A549 (cell line): ENCODE measurements around the gene EXOC4. TPM values are rescaled to one million over a fixed set of nuclear protein-coding genes. Genes with fewer than 3 reads are reported as not detected.

ENCODE experiments used
- ATAC-seq, 2 experiments: fragments of 200-7000 bp in 1 of 2; fragments of >200 bp in 1 of 2; cut with Nextera tagmentation in 1 of 2; cut with Tn5 transposase in 1 of 2; 3 replicates each; pipeline versions ENCODE4 v1.8.0 to v1.9.1; 2018 to 2020; ENCODE audit warnings: mild to moderate bottlenecking in 1 of 2, moderate library complexity in 1 of 2
- CTCF ChIA-PET: fragments of 300-600 bp; sonication (Branson Sonifier 250); formaldehyde crosslinking; extraction: SDS; loops from one replicate; lab custom pipeline; 2021; ENCODE audit warnings: antibody characterized with exemption, inconsistent platforms; lab: Yijun Ruan, JAX
- POLR2A ChIA-PET: fragments of 350-600 bp; formaldehyde crosslinking; extraction: SDS; loops from one replicate; lab custom pipeline; 2021; ENCODE audit warnings: antibody characterized with exemption, inconsistent platforms; lab: Yijun Ruan, JAX
- DNase-seq, 2 experiments: peaks; one replicate each; pipeline versions ENCODE4 v3.0.0 to v3.0.0-alpha.2; 2011 to 2016; ENCODE audit warnings: low read depth in 1 of 2, low spot score in 1 of 2
- FAIRE-seq: peaks from 2 replicates; lab custom pipeline; 2011; peaks lifted over from hg19 to GRCh38; lab: Jason Lieb, UNC
- H3K27ac ChIP-seq, 2 experiments: fragments of >200 bp; sonication (Bioruptor Twin); formaldehyde crosslinking; 3 replicates each; pipeline ENCODE4 v1.5.1; 2016 to 2017
- H3K4me1 ChIP-seq: fragments of >200 bp; sonication (Bioruptor Twin); formaldehyde crosslinking; 3 replicates; pipeline ENCODE4 v1.6.1; 2016
- H3K4me2 ChIP-seq: fragments of >200 bp; sonication (Bioruptor Twin); formaldehyde crosslinking; 3 replicates; pipeline ENCODE4 v1.6.1; 2016
- H3K4me3 ChIP-seq: fragments of >200 bp; sonication (Bioruptor Twin); formaldehyde crosslinking; 3 replicates; pipeline ENCODE4 v1.5.1; 2016
- H3K9me3 ChIP-seq: fragments of >200 bp; sonication (Bioruptor Twin); formaldehyde crosslinking; 3 replicates; pipeline ENCODE4 v1.6.1; 2016
- CBX8 ChIP-seq: fragments of 200-600 bp; sonication (generic); IDR thresholded peaks from 2 replicates; pipeline ENCODE4 v1.6.1; 2016
- CEBPB ChIP-seq, 2 experiments: fragments of >200 bp in 1 of 2; sonication (Bioruptor Twin) in 1 of 2; formaldehyde crosslinking in 1 of 2; IDR thresholded peaks; 2 replicates each; pipeline ENCODE4 v1.6.1; 2012 to 2016
- CHD4 ChIP-seq: fragments of 200-600 bp; sonication (generic); IDR thresholded peaks from 2 replicates; pipeline ENCODE4 v1.6.1; 2016; ENCODE audit warnings: antibody characterized with exemption, mild to moderate bottlenecking, borderline replicate concordance
- ESRRA ChIP-seq: fragments of 150-350 bp; IDR thresholded peaks from 2 replicates; pipeline ENCODE4 v1.6.1; 2014; ENCODE audit warnings: mild to moderate bottlenecking, low read length, borderline replicate concordance
- FOSL2 ChIP-seq, 2 experiments: fragments of 450-650 bp in 1 of 2; fragments of >200 bp in 1 of 2; sonication (Bioruptor Twin) in 1 of 2; formaldehyde crosslinking; IDR thresholded peaks; 2 replicates each; pipeline versions ENCODE4 v1.5.0 to v1.6.1; 2016 to 2020; ENCODE audit warnings: mild to moderate bottlenecking in 1 of 2, moderate library complexity in 1 of 2
- FOXS1 ChIP-seq: fragments of 250-450 bp; sonication (Bioruptor Pico); IDR thresholded peaks from 2 replicates; pipeline ENCODE4 v1.5.0; 2020; ENCODE audit warnings: mild to moderate bottlenecking, moderate library complexity
- HDAC2 ChIP-seq: fragments of 200-600 bp; sonication (generic); IDR thresholded peaks from 2 replicates; pipeline ENCODE4 v1.6.1; 2016
- HOXA7 ChIP-seq: fragments of 250-450 bp; sonication (Bioruptor Pico); IDR thresholded peaks from 2 replicates; pipeline ENCODE4 v1.5.0; 2020; ENCODE audit warnings: mild to moderate bottlenecking, moderate library complexity
- HOXB5 ChIP-seq: fragments of 250-450 bp; sonication (Bioruptor Pico); IDR thresholded peaks from 2 replicates; pipeline ENCODE4 v1.5.0; 2020; ENCODE audit warnings: mild to moderate bottlenecking, moderate library complexity
- KDM5A ChIP-seq: fragments of 200-600 bp; sonication (generic); IDR thresholded peaks from 2 replicates; pipeline ENCODE4 v1.6.1; 2016; ENCODE audit warnings: antibody characterized with exemption, mild to moderate bottlenecking
- MAFK ChIP-seq: fragments of 450-650 bp; IDR thresholded peaks from 2 replicates; pipeline ENCODE4 v1.6.1; 2014; ENCODE audit not compliant: partially characterized antibody
- MAX ChIP-seq: IDR thresholded peaks from 2 replicates; pipeline ENCODE4 v1.6.1; 2012
- MAZ ChIP-seq: fragments of 150-350 bp; IDR thresholded peaks from 2 replicates; pipeline ENCODE4 v1.6.1; 2014; ENCODE audit warnings: antibody characterized with exemption, low read depth, low read length, borderline replicate concordance
- NFE2L2 ChIP-seq: fragments of 150-350 bp; conservative IDR thresholded peaks from 2 replicates; pipeline ENCODE4 v1.6.1; 2014; ENCODE audit warnings: low read length
- NPAS2 ChIP-seq: fragments of 250-450 bp; sonication (Bioruptor Pico); IDR thresholded peaks from 2 replicates; pipeline ENCODE4 v1.8.0; 2022; ENCODE audit warnings: mild to moderate bottlenecking, moderate library complexity, borderline replicate concordance
- NR3C1 ChIP-seq: fragments of >200 bp; sonication (Bioruptor Twin); formaldehyde crosslinking; IDR thresholded peaks from 3 replicates; pipeline ENCODE4 v1.6.1; 2017
- POLR2A ChIP-seq: IDR thresholded peaks from 2 replicates; pipeline ENCODE4 v1.6.1; 2012; ENCODE audit warnings: mild to moderate bottlenecking, low read length
- RAD21 ChIP-seq, 2 experiments: fragments of >200 bp in 1 of 2; sonication (Bioruptor Twin) in 1 of 2; formaldehyde crosslinking in 1 of 2; IDR thresholded peaks in 1 of 2; conservative IDR thresholded peaks in 1 of 2; 2 replicates in 1 of 2; 3 replicates in 1 of 2; pipeline ENCODE4 v1.6.1; 2012 to 2018; ENCODE audit warnings: inconsistent platforms in 1 of 2
- RCOR1 ChIP-seq: fragments of 150-350 bp; IDR thresholded peaks from 2 replicates; pipeline ENCODE4 v1.6.1; 2014; ENCODE audit warnings: antibody characterized with exemption, low read length, low read depth
- REST ChIP-seq: fragments of 200-600 bp; sonication (generic); IDR thresholded peaks from 2 replicates; pipeline ENCODE4 v1.6.1; 2016; ENCODE audit warnings: antibody characterized with exemption, mild to moderate bottlenecking, moderate library complexity
- SMC3 ChIP-seq: fragments of >200 bp; sonication (Bioruptor Twin); formaldehyde crosslinking; IDR thresholded peaks from 3 replicates; pipeline ENCODE4 v1.6.1; 2018; ENCODE audit warnings: inconsistent platforms
- TP53 ChIP-seq: fragments of 250-450 bp; sonication (Bioruptor Pico); IDR thresholded peaks from 2 replicates; pipeline ENCODE4 v1.5.0; 2021; ENCODE audit warnings: mild to moderate bottlenecking, moderate library complexity
- USF2 ChIP-seq: fragments of 450-650 bp; IDR thresholded peaks from 2 replicates; pipeline ENCODE4 v1.6.1; 2014; ENCODE audit warnings: antibody characterized with exemption
- ZFP36 ChIP-seq: fragments of 450-650 bp; IDR thresholded peaks from 2 replicates; pipeline ENCODE4 v1.6.1; 2014; ENCODE audit warnings: borderline replicate concordance; ENCODE audit not compliant: partially characterized antibody
- WGBS: methylation state at CpG from one replicate; pipeline ENCODE4 v1.1.6; 2017; ENCODE audit errors: missing lambda C conversion rate; 5-methylcytosine and 5-hydroxymethylcytosine counted together
- polyA plus RNA-seq, 4 experiments: library from polyadenylated mRNA; depleted of rRNA in 3 of 4; stranded (reverse); fragments of >200 nt; fragmentation: RNase III in 1 of 4; extraction: RNeasy Plus Mini Kit Qiagen cat#74134 plus additional on column Dnase treatment in 1 of 4; gene quantifications; 2 replicates in 3 of 4; 3 replicates in 1 of 4; pipeline ENCODE4 v1.2.3, GENCODE V29; 2011 to 2017

Gene EXOC4
- polyA plus RNA-seq, 2 of the 4 experiments (the other 2 are of a cell fraction), result 33.4 to 73.1 TPM

- FAIRE-seq, result no peak
- no peak for TF ChIP-seq USF2
- no peak for TF ChIP-seq CEBPB (IDR thresholded peaks at IDR 0.05)
- TF ChIP-seq MAFK, result no peak
- TF ChIP-seq KDM5A, result no peak
- no peak for TF ChIP-seq MAX
- no peak for TF ChIP-seq NFE2L2
- no peak for TF ChIP-seq ESRRA
- TF ChIP-seq CHD4, result no peak
- no peak for TF ChIP-seq MAZ
- TF ChIP-seq NR3C1, result no peak
- CTCF ChIA-PET, result no interaction called here
- Histone ChIP-seq H3K4me3 (no peak overlapping the region), H3K4me2 (no peak overlapping the region), H3K9me3 (peaks cover 11% of the 10 kb centered on the region; the same call in 2 of the 3 replicates), H3K4me1 (no peaks in the 10 kb centered on the region), H3K27ac (no peak overlapping the region)
- no peak for ATAC-seq
- POLR2A ChIA-PET, result no interaction called here
- no peak for DNase-seq
- WGBS, result 87% methylated on average over 4 of the region's 4 CpGs
Observed at GRCh38 chr7:133923974-133924373, 671.1 kb downstream of the EXOC4 start.

- POLR2A ChIA-PET, result no interaction called here
- DNase-seq, result no peak
- no peak overlapping the region for H3K27ac ChIP-seq
- H3K4me3 ChIP-seq, result no peak overlapping the region
- FAIRE-seq, result no peak
- no peak for TF ChIP-seq FOSL2 (IDR thresholded peaks at IDR 0.05)
- peak; percentile 32 for TF ChIP-seq FOSL2 (CRISPR knock-in tag; IDR thresholded peaks at IDR 0.05)
- no peak for TF ChIP-seq ZFP36
- whole genome bisulfite sequencing, result 50% methylated on average over 1 of the region's 1 CpG
- H3K4me2 ChIP-seq, result no peak overlapping the region
- no peak for ATAC-seq
- peaks cover 9% of the 10 kb centered on the region; the same call in 2 of the 3 replicates for H3K4me1 ChIP-seq
- CTCF ChIA-PET, result interaction anchor here (0.7 to 1.3 kb wide), 2 partner anchors 14 to 502 kb away, joined by 3 read pairs; no protein-coding TSS in a partner anchor
- no peaks in the 10 kb centered on the region for H3K9me3 ChIP-seq
Observed at GRCh38 chr7:133931053-133931452, 678.2 kb downstream of the EXOC4 start.

- ChIA-PET POLR2A (no interaction called here), CTCF (no interaction called here)
- H3K9me3 ChIP-seq, result no peaks in the 10 kb centered on the region
- DNase-seq, result no peak
- no peak overlapping the region for H3K27ac ChIP-seq
- TF ChIP-seq HDAC2 (no peak), MAZ (no peak), FOXS1 (CRISPR knock-in tag) (no peak), CBX8 (no peak)
- no peak for ATAC-seq
- H3K4me3 ChIP-seq, result no peak overlapping the region
- 33% methylated on average over 1 of the region's 1 CpG for WGBS
- H3K4me2 ChIP-seq, result no peak overlapping the region
- peaks cover 9% of the 10 kb centered on the region; the same call in 2 of the 3 replicates for H3K4me1 ChIP-seq
- no peak for FAIRE-seq
Observed at GRCh38 chr7:133932591-133932990, 679.7 kb downstream of the EXOC4 start.

- Histone ChIP-seq H3K4me2 (no peak overlapping the region), H3K27ac (no peak overlapping the region), H3K9me3 (no peaks in the 10 kb centered on the region), H3K4me3 (no peak overlapping the region), H3K4me1 (peaks cover 9% of the 10 kb centered on the region; the same call in 2 of the 3 replicates)
- ChIA-PET CTCF (interaction anchor here (1.3 kb wide), 1 partner anchor 10 kb away, joined by 4 read pairs; no protein-coding TSS in a partner anchor), POLR2A (interaction anchor here (1.4 kb wide), 1 partner anchor 663 kb away, joined by 4 read pairs; no protein-coding TSS in a partner anchor)
- DNase-seq (no peak), FAIRE-seq (no peak), ATAC-seq (no peak)
- 84% methylated on average over 9 of the region's 9 CpGs for WGBS
- TF ChIP-seq POLR2A (no peak), HOXB5 (CRISPR knock-in tag) (no peak), FOSL2 (IDR thresholded peaks at IDR 0.05) (no peak), FOSL2 (CRISPR knock-in tag; IDR thresholded peaks at IDR 0.05) (no peak), RCOR1 (no peak), REST (no peak), TP53 (no peak), NR3C1 (no peak), RAD21 (conservative IDR thresholded peaks at IDR 0.05 in 1 of 2, IDR thresholded peaks at IDR 0.05 in 1 of 2) (no peak), HOXA7 (CRISPR knock-in tag) (no peak), SMC3 (no peak), ZFP36 (no peak), KDM5A (no peak), NPAS2 (no peak)
Observed at GRCh38 chr7:133934262-133934976, 681.5 kb downstream of the EXOC4 start.
